GM21825 (cell line): ENCODE results near the gene TFCP2.
A peak's percentile ranks its signal among the peaks of the same experiment; 100 is the strongest.

Experiments used
- ATAC-seq: cut with Tn5 transposase; IDR thresholded peaks from one replicate; pipeline ENCODE4 v1.9.1; 2021; ENCODE audit warnings: mild to moderate bottlenecking, moderate library complexity; ENCODE audit not compliant: unreplicated experiment

TFCP2 gene

DNA sequence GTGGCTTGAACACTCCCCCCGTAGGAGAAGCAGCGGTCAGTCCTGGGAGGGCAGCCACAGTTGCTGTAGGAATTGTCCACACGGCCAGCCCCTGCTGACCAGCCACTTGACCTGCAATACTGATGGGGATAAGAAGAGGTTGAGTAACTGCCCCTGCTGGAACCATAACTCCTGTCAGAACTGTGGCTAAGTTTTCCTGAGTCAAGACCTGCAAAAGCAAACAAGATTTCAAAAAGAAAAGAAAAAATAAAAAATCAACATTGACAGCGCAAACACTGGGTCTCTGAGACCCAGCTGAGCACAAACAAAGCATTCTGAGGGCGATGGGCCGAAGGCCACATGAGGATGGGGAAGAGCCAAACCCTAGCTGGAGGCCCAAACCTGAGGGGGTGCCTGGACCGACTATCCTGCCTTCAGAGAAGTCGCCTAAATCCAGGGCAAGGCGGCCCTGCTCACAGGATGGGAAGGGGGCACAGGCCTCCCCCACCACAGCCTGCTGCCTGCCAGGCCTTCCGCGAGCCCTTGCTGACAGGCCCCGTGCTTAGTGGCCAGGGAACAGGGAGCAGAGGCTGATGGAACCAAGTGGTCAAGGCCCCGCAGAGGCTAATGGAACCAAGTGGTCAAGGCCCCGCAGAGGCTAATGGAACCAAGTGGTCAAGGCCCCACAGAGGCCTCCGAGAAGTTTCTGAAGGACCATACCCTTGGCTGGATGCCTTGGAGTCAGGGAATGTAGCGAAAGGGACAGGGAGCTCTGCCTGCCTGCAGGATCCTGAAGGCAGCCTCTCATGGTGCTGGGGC, 25.8 kb upstream of the TFCP2 start:
- no peak for ATAC-seq

DNA sequence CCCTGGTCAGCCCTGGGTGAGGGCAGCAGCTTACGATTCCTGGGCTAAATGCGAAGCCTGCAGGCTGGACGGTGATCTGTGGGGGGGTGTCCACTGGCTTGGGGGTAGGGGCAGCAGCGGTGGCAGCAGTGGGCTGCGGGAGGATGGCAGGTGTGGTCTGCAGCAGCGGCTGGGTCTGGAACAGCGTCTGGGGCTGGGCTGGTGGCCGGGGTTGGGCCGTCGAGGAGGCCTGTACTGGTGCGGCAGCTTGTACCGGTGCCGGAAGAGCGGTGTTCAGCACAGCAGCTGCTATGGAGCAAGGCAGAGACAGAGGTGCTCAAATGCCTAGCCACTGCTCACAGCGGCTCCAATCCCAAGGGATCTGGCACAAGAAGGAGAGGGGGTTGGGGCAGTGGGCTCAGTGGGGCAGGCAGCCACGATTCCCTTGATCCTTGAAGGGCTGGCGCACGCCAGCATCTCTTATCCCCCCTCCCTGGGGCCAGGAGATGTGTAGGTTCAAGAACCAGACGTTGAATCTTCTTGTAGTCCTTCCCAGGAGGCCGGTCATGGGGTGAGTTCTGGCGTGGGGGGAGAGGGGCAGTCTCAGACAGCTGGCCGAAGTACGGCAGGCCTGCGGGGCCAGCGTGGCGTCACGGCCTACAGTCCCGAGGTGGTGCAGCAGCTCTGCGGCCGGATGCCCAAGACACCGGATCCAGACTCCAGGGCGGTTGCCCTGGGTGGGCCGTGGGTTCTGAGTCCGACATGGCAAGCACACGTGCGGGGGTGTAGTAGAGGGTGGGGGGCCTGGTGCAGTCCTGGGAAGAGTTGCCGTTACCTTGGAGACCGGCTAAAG, 25.0 kb upstream of the TFCP2 start:
- no peak for ATAC-seq

DNA sequence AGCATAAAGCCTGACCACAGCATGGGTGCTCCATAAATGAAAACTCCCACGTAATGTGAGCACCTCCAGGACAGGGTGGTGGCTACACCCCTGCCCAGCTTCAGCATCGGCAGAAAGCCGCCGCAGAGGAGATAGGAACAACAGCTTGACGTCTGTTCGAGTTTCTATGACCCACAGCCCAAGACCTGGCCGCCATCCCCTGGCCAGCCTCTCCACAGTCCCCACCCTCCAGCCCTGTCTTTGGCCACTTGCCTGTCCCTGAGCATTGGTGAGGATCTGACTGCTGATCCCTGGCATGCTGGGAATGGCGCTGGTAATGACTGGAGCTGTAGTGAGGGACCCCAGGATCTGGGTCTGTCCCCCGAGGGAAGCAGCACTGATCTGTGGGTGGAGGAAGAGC, 23.6 kb upstream of the TFCP2 start:
- no peak for ATAC-seq

GRCh38 chr12:51195841-51196240, 22.9 kb upstream of the TFCP2 start:
- no peak for ATAC-seq

DNA sequence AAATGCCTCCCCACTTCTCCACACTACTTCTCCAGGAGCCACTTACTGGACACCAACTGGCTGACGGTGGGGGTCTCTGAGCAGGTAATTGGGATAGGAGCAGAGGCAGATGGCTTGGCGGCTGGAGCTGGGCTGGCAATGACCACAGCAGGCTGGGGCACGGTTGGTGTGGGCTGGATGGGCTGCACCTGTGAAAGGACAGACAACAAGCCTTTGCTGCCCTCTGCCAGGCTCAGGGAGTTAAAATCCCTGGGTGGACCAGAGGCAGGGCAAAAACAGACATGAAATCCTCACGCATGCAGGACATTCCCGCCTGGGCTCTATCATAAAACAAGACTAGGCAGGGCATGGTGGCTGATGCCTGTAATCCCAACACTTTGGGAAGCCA, 19.3 kb upstream of the TFCP2 start:
- ATAC-seq, result no peak

GRCh38 chr12:51191516-51192283, 18.8 kb upstream of the TFCP2 start:
- no peak for ATAC-seq

DNA sequence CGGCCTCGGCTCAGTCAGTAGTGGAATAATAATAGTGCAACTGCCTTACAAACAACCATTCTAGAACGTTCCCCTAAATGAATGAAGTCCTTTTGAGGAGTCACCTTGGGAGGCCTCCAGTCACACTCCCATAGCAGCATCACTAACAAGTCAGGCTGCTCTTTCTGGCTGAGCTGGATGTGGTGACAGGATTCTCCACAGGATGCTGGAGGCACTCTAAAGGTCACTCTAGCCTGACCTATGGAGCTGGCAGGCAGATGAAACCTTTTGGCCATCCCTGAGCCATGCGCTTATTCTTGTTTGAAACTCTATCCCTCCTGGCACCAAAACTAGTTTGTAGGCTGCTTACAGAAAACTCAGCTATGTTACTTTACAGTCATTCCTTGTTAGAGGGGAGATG, 17.9 kb upstream of the TFCP2 start:
- ATAC-seq, result no peak

- ATAC-seq, result no peak
These were observed 16.9 kb upstream of the TFCP2 start for GRCh38 chr12:51189790-51190355.

- peak; percentile 58 for ATAC-seq
These were observed 15.6 kb upstream of the TFCP2 start for GRCh38 chr12:51188359-51189051.

DNA sequence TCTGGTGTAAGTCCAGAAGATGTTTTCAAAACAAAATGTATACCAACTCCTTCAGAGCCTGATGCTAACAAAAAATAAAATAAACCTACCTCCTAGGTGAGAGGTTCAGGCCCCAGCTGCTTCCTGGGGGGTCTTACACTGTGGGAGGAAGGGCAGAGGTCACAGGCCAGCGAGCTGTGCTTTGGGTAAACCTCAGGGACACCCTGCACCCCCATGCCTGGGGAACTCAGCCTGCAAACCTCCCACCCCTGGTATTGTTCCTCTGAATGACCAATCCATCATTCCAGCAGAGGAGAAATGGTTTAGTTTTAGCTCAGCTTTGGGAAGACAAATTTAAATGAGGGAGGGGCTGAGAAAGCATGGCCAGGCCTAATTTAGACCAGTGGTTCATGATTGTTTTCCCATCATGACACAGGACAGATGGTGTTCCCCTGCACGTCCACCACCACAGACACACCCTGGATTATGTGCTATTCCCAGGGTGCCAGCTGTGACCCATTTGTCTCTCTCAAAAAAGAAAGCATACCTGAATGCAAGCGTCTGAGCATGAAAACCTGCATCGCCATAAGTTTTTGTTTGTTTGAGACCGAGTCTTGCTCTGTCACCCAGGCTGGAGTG, 14.5 kb upstream of the TFCP2 start:
- ATAC-seq, result no peak

DNA sequence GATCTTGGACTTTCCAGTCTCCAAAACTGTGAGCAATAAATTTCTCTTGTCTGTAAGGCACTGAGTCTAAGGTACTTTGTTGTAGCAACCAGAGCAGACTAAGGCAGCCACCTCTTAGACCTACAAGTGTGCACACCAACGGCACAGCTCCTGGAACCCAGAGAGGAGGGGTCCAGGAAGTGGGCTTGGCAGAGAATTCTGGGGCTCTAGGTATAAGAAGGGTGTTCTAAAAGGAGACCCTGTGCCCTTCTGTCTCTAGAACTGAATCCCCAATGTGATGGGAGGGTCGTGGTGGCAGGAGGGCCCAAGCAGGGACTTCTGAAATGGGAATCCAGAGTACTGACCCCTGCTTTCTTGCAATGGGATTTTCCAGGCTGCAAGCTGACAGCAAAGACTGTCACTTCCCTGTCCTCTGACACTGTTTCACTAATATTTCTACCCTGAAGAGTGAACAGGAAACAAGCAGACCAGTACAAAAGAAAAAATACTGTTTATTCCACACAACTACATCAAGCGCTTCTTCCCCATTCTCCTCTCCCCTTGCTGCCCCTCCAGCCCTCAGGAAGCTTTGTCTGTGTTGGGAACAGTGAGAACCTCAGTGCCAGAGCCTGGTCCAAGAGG, 13.6 kb upstream of the TFCP2 start:
- no peak for ATAC-seq

DNA sequence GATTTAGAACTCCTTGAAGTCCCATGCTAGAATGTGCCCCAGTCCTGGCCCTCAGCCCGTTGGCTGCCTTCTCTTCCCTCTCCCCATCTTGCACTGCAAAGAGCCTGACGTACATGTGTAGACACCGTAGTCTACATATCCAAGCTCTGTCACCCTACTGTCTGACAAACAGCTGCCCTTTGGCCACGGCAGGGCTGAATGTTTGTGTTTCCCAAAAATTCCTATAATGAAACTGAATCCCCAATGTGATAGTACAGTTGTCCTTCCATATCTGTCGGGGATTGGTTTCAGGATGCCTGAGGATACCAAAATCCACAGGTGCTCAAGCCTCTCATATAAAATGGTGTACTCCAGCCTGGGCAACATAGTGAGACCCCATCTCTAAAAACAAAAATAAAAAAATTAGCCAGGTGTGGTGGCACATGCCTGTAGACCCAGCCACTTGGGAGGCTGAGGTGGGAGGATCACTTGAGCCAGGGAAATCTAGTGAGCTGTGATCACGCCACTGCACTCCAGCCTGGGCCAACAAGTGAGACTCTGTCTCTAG, 12.3 kb upstream of the TFCP2 start:
- no peak for ATAC-seq

GRCh38 chr12:51183816-51184215, 10.9 kb upstream of the TFCP2 start:
- no peak for ATAC-seq

- no peak for ATAC-seq
These were observed 10.4 kb upstream of the TFCP2 start for GRCh38 chr12:51183349-51183748.

GRCh38 chr12:51181558-51181957, 8.6 kb upstream of the TFCP2 start:
- ATAC-seq, result no peak

- no peak for ATAC-seq
These were observed 5.0 kb upstream of the TFCP2 start for GRCh38 chr12:51177897-51178296.

- no peak for ATAC-seq
These were observed 1.6 kb upstream of the TFCP2 start for GRCh38 chr12:51174501-51174900.

DNA sequence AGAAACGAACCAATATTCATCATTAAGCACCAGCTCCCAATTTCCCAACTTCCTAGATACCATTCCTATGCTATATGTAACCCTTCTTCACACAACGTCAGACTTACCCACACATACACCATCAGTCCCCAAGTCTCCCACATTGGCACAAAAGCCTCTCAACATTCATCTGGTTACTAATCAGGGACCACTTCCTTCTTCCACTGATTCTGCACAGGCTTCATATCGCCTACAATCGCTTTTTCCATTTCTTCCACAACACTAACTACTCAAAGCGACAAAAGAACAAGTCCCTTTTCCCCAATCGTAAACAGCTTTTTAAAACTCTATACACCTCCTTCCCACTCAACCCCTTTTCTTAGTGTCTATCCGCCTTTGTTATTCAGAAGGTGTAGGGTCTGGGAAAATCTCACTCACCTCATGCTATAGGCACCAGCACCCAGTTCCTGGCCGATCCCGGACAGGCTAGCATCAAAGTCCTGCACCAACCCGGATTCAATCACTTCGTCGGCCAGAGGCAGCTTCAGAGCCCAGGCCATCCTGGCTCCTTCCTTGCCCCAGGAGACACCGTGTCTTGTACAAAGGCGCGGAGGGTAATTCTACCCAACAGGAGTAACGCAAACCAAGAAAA, 936 bp downstream of the TFCP2 start:
- ATAC-seq, result peak; percentile 24

DNA sequence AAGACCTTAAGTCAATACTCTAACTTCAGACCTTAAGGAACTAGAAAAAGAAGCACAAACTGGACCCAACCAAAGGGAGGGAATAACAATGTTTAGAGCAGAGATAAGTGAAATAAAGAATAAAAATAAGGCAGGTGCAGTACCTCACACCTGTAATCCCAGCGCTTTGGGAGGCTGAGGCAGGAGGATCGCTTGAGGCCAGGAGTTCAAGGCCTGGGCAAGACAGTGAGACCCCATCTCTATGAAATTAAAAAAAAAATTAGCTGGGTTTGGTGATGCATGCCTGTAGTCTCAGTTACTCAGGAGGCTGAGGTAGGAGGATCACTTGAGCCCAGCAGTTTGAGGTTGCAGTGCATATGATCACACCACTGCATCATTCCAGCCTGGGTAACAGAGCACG, 9.1 kb downstream of the TFCP2 start:
- no peak for ATAC-seq
